Fibroblast of the aortic adventitia (primary cell): Measurements from ENCODE around the gene SLC22A16. TPM values are rescaled to one million over a fixed set of nuclear protein-coding genes. Genes with fewer than 3 reads are reported as not detected.

Experiments
- DNase-seq: peaks from one replicate; pipeline ENCODE4 v3.0.0-alpha.2; 2010; ENCODE audit warnings: low read depth
- H3K4me3 ChIP-seq: 2 replicates; pipeline ENCODE4 v1.5.1; 2011; ENCODE audit warnings: low read depth, mild to moderate bottlenecking, control low read depth, low read length, moderate library complexity
- total RNA-seq: library from RNA; depleted of rRNA; stranded (reverse); fragments of >200 nt; gene quantifications from 2 replicates; pipeline ENCODE4 v1.2.3, GENCODE V29; 2012; ENCODE audit warnings: low replicate concordance
- TF ChIP-seq, protein P1 (sequence below): IDR thresholded peaks from 2 replicates; pipeline ENCODE4 v1.5.1; 2011; ENCODE audit warnings: mild to moderate bottlenecking, low read length, control low read depth, inconsistent platforms; ENCODE audit not compliant: insufficient read depth

Gene SLC22A16
- total RNA-seq, 1 donor: 0.09 TPM

- peak overlapping the region; percentile 35 for H3K4me3 ChIP-seq
- TF ChIP-seq, protein P1, sequence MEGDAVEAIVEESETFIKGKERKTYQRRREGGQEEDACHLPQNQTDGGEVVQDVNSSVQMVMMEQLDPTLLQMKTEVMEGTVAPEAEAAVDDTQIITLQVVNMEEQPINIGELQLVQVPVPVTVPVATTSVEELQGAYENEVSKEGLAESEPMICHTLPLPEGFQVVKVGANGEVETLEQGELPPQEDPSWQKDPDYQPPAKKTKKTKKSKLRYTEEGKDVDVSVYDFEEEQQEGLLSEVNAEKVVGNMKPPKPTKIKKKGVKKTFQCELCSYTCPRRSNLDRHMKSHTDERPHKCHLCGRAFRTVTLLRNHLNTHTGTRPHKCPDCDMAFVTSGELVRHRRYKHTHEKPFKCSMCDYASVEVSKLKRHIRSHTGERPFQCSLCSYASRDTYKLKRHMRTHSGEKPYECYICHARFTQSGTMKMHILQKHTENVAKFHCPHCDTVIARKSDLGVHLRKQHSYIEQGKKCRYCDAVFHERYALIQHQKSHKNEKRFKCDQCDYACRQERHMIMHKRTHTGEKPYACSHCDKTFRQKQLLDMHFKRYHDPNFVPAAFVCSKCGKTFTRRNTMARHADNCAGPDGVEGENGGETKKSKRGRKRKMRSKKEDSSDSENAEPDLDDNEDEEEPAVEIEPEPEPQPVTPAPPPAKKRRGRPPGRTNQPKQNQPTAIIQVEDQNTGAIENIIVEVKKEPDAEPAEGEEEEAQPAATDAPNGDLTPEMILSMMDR: no peak
- no peak for DNase-seq
Observed at GRCh38 chr6:110399219-110400071, 77.0 kb downstream of the SLC22A16 start.

DNA sequence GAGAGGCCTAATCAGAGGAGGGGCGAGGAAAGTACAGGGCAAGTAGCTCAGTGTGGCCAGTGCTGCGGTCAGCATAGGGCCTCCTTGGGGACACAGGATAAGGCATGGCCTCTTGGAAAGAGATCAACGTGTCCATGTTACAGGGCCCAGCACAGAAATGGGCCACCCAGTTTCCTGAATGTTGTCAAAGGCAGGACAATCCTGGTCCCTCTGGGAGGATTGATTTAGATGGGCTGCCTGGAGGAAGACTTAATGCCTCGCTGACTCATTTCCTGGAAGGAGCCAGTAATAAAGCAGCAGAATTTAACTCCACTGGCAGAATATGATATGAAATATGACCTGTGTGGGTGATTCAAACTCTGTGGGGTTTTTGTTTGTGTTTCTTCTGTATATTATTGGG, 77.6 kb downstream of the SLC22A16 start:
- no peak for DNase-seq
- TF ChIP-seq, protein P1: no peak
- no peak overlapping the region for H3K4me3 ChIP-seq

DNA sequence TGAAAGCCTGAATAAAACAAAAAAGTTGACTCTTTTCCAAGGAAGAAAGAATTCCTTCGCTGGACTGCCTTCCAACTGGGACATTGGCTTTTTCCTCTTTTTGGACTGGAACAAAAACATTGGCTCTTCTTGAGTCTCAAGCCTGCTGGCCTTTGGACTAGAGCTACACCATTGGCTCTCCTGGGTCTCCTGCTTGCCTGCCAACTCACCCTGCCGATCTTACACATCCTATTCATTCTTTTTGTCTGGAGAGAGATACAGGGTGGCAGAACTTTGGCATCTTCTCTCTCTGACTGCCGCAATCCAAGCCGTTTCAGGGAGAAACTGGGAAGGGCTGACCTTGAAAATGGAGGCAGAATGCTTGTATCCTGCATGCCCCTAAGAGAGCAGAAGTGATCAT, 81.2 kb downstream of the SLC22A16 start:
- DNase-seq: peak; percentile 62
- TF ChIP-seq, protein P1: no peak
- H3K4me3 ChIP-seq: no peak overlapping the region

DNA sequence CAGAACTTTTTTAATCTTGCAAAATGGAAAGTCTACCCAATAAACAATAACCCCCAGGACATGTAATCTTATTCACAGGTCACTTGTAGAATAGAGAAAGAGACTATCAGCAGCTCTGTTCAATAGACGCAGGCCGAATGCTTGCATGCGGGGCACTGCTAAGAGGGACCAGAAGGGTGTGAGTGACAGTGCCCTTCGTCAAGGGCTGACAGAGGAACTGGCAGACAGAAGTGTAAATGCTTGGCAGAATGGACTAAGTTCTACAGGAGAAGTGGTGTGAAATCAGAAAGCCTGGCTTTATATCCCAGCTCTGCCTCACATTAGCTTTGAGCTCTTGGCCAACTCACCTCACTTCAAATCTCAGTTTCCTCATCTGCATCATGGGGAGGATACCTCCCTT, 82.0 kb downstream of the SLC22A16 start:
- DNase-seq: no peak
- H3K4me3 ChIP-seq: no peak overlapping the region
- TF ChIP-seq, protein P1: no peak

DNA sequence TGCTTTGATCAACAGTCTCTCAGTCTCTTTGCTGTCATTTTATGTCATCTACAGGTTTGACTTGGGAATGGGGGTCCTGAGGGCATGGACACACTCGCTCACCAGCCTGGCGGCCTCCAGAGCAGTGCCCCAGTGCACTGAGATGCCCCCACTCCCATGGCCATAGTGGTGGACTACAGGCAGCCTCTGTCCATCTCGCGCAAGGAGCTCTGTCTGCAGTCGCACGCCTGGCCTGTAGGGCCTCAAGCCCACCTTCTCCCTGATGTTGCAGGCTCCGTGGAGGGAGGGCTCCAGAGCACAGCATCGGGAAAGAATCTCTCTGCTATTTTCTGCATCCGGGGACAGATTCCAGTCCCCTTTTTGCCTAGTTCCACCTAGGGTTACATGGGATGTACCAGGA, 83.7 kb downstream of the SLC22A16 start:
- no peak overlapping the region for H3K4me3 ChIP-seq
- TF ChIP-seq, protein P1: no peak
- DNase-seq: no peak

DNA sequence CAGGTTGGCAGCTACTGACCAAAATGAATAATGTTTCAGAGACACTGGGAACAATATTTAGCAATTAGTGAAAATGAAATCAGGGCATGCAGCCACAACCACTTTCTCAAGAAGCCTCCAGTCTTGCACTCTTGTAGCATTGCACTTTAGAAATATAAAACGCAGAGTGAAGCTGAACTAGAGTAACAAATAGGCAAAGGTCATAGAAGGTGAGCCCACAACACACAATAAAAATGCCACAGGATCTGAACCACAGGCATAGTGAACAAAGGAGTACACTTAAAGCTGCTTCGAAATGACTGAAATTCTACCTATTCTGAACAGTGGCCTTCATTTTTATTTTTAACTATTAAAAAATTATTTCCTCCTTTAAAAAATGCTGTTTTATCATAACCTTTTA, 86.0 kb downstream of the SLC22A16 start:
- TF ChIP-seq, protein P1: no peak
- no peak for DNase-seq
- H3K4me3 ChIP-seq: no peak overlapping the region
